GM12878 (cell line): ENCODE results near the gene NRG2. TPM values are rescaled to one million over a fixed set of nuclear protein-coding genes. Genes with fewer than 3 reads are reported as not detected.

Experiments used
- ATAC-seq: fragments of 200-7000 bp; cut with Tn5 transposase; 3 replicates; pipeline ENCODE4 v1.9.1; 2020; ENCODE audit warnings: mild to moderate bottlenecking, moderate library complexity
- BruUV-seq: library from RNA; stranded (reverse); fragments of 400-500 nt; replicated peaks from 2 replicates; lab custom pipeline; 2021; lab: Mats Ljungman, UMichigan
- CTCF ChIA-PET: fragments of 300-600 bp; sonication (Branson Sonifier 250); formaldehyde crosslinking; extraction: SDS; loops from one replicate; lab custom pipeline; 2021; ENCODE audit warnings: inconsistent platforms; lab: Yijun Ruan, JAX
- POLR2A ChIA-PET: fragments of 350-600 bp; formaldehyde crosslinking; extraction: SDS; loops from one replicate; lab custom pipeline; 2021; ENCODE audit warnings: inconsistent platforms; lab: Charles Lee
- RAD21 ChIA-PET: fragments of 300-600 bp; sonication (Branson Sonifier 250); formaldehyde crosslinking; loops from one replicate; lab custom pipeline; 2023; ENCODE audit warnings: antibody characterized with exemption; ENCODE audit not compliant: unreplicated experiment; lab: Charles Lee
- SMC1A ChIA-PET: fragments of 300-600 bp; sonication (Branson Sonifier 250); formaldehyde crosslinking; loops from one replicate; lab custom pipeline; 2023; ENCODE audit not compliant: unreplicated experiment, uncharacterized antibody; lab: Charles Lee
- DNase-seq: peaks from one replicate; pipeline ENCODE4 v3.0.0-alpha.2; 2011; ENCODE audit warnings: low read depth, low spot score
- FAIRE-seq: peaks from 3 replicates; lab custom pipeline; 2011; peaks lifted over from hg19 to GRCh38; lab: Jason Lieb, UNC
- H2AFZ ChIP-seq: 2 replicates; pipeline ENCODE4 v1.6.0; 2011; ENCODE audit warnings: low read depth, low read length, control low read depth; ENCODE audit not compliant: control insufficient read depth
- H3K27ac ChIP-seq: 2 replicates; pipeline ENCODE4 v1.5.1; 2011; ENCODE audit warnings: control low read depth; ENCODE audit not compliant: control insufficient read depth, insufficient read depth
- H3K27me3 ChIP-seq, 2 experiments: replicated peaks in 1 of 2; 2 replicates each; pipeline versions ENCODE4 v1.6.0 to v1.6.1; 2011; ENCODE audit warnings: low read length in 1 of 2; ENCODE audit not compliant: control insufficient read depth in 2 of 2, insufficient read depth in 2 of 2
- H3K36me3 ChIP-seq, 2 experiments: 2 replicates each; pipeline ENCODE4 v1.5.1; 2011; ENCODE audit warnings: low read length in 1 of 2; ENCODE audit not compliant: control insufficient read depth in 2 of 2, insufficient read depth in 2 of 2
- H3K4me1 ChIP-seq: 2 replicates; pipeline ENCODE4 v1.6.1; 2011; ENCODE audit warnings: mild to moderate bottlenecking, low read length, moderate library complexity, mixed read lengths; ENCODE audit not compliant: control insufficient read depth, insufficient read depth
- H3K4me2 ChIP-seq: 2 replicates; pipeline ENCODE4 v1.6.0; 2011; ENCODE audit warnings: control low read depth; ENCODE audit not compliant: control insufficient read depth, insufficient read depth
- H3K4me3 ChIP-seq: fragments of 200-600 bp; sonication (generic); 2 replicates; pipeline ENCODE4 v1.5.1; 2016
- H3K79me2 ChIP-seq: 2 replicates; pipeline ENCODE4 v1.6.0; 2011; ENCODE audit warnings: low read length; ENCODE audit not compliant: control insufficient read depth, insufficient read depth
- H3K9ac ChIP-seq: 2 replicates; pipeline ENCODE4 v1.8.0; 2011; ENCODE audit warnings: low read length, control low read depth, mixed read lengths; ENCODE audit not compliant: control insufficient read depth, insufficient read depth
- H3K9me3 ChIP-seq: replicated peaks from 3 replicates; pipeline ENCODE4 v1.5.1; 2011; ENCODE audit warnings: mild to moderate bottlenecking, low read length; ENCODE audit not compliant: control insufficient read depth, insufficient read depth
- H4K20me1 ChIP-seq: 2 replicates; pipeline ENCODE4 v1.6.0; 2011; ENCODE audit not compliant: control insufficient read depth, insufficient read depth
- CHD2 ChIP-seq: IDR thresholded peaks from 2 replicates; pipeline ENCODE4 v1.6.1; 2011; ENCODE audit warnings: low read depth, low read length, improper control_type of control experiment, borderline replicate concordance
- ETV6 ChIP-seq, 2 experiments: fragments of 450-650 bp in 1 of 2; IDR thresholded peaks in 1 of 2; conservative IDR thresholded peaks in 1 of 2; 2 replicates each; pipeline ENCODE4 v1.6.1; 2014; ENCODE audit warnings: antibody characterized with exemption in 1 of 2, borderline replicate concordance in 1 of 2, low read depth in 1 of 2, mild to moderate bottlenecking in 1 of 2, moderate library complexity in 1 of 2
- HDGF ChIP-seq: fragments of 450-650 bp; IDR thresholded peaks from 2 replicates; pipeline ENCODE4 v1.6.1; 2016; ENCODE audit warnings: antibody characterized with exemption
- JUND ChIP-seq: IDR thresholded peaks from 2 replicates; pipeline ENCODE4 v1.6.1; 2012; ENCODE audit warnings: low read depth, mild to moderate bottlenecking, low read length, improper control_type of control experiment, moderate library complexity
- KDM1A ChIP-seq: fragments of 200-600 bp; sonication (generic); IDR thresholded peaks from 2 replicates; pipeline ENCODE4 v1.6.1; 2016; ENCODE audit warnings: borderline replicate concordance
- KLF5 ChIP-seq: fragments of 450-650 bp; IDR thresholded peaks from 2 replicates; pipeline ENCODE4 v1.6.1; 2014; ENCODE audit warnings: mild to moderate bottlenecking; ENCODE audit not compliant: partially characterized antibody
- NFYB ChIP-seq: IDR thresholded peaks from 2 replicates; pipeline ENCODE4 v1.6.1; 2011; ENCODE audit warnings: low read depth, mild to moderate bottlenecking, low read length, improper control_type of control experiment, moderate library complexity; ENCODE audit not compliant: insufficient read depth
- NR2C2 ChIP-seq: IDR thresholded peaks from 2 replicates; pipeline ENCODE4 v1.6.1; 2011; ENCODE audit warnings: borderline replicate concordance, low read depth; ENCODE audit not compliant: control insufficient read depth, insufficient read length
- PKNOX1 ChIP-seq: fragments of 450-650 bp; IDR thresholded peaks from 2 replicates; pipeline ENCODE4 v1.6.1; 2016; ENCODE audit warnings: mild to moderate bottlenecking
- PML ChIP-seq: IDR thresholded peaks from 2 replicates; pipeline ENCODE4 v1.6.1; 2012; ENCODE audit warnings: low read length, inconsistent platforms
- RAD21 ChIP-seq: IDR thresholded peaks from 2 replicates; pipeline ENCODE4 v1.6.1; 2011; ENCODE audit warnings: mild to moderate bottlenecking, low read depth, low read length, moderate library complexity; ENCODE audit not compliant: insufficient read depth
- SIX5 ChIP-seq: IDR thresholded peaks from 2 replicates; pipeline ENCODE4 v1.6.1; 2011; ENCODE audit warnings: mild to moderate bottlenecking, low read depth, low read length, moderate library complexity; ENCODE audit not compliant: severe bottlenecking
- SREBF2 ChIP-seq: IDR thresholded peaks from 2 replicates; pipeline ENCODE4 v1.6.1; 2012; ENCODE audit warnings: mild to moderate bottlenecking, low read length
- in situ Hi-C: fragments of 300-500 bp; cut with MboI; formaldehyde crosslinking; loops from 9 replicates; pipeline ENCODE4 v1.14.3; 2018; ENCODE audit warnings: mixed read lengths
- intact Hi-C: fragments of 100-400 bp; cut with micrococcal nuclease; formaldehyde crosslinking; loops from one replicate; pipeline ENCODE4 v1.14.2; 2022; ENCODE audit not compliant: unreplicated experiment
- polyA plus RNA-seq, 11 experiments: library from polyadenylated mRNA; depleted of rRNA in 4 of 11; unstranded in 6 of 11; stranded (reverse) in 5 of 11; fragments of >200 nt; fragmentation: Nextera tagmentation in 4 of 11; fragmentation: Illumina TruSeq in 1 of 11; extraction: Ambion mirVana in 4 of 11; extraction: Trizol in 1 of 11; gene quantifications; 1 replicate in 1 of 11; 2 replicates in 10 of 11; pipeline versions ENCODE4 v1.2.1 to v1.2.3, GENCODE V29; 2011 to 2016; ENCODE audit warnings: inconsistent platforms in 2 of 11, missing spikeins in 2 of 11, low read depth in 1 of 11
- total RNA-seq, 4 experiments: library from RNA; depleted of rRNA in 3 of 4; stranded (reverse); fragments of >200 nt in 3 of 4; fragmentation: Illumina TruSeq in 1 of 4; extraction: Trizol in 1 of 4; gene quantifications; 2 replicates each; pipeline versions ENCODE4 v1.2.1 to v1.2.3, GENCODE V29; 2013 to 2021
- TF ChIP-seq, protein P1 (sequence below): fragments of 450-650 bp; IDR thresholded peaks from 2 replicates; pipeline ENCODE4 v1.6.1; 2017; ENCODE audit warnings: mild to moderate bottlenecking, moderate library complexity

NRG2 gene
- total and polyA plus RNA-seq, 10 of the 15 experiments (the other 5 are each of a cell fraction or from before 2014, with no cell fraction given): 0.10 to 21.7 (median 9.6) TPM

DNA sequence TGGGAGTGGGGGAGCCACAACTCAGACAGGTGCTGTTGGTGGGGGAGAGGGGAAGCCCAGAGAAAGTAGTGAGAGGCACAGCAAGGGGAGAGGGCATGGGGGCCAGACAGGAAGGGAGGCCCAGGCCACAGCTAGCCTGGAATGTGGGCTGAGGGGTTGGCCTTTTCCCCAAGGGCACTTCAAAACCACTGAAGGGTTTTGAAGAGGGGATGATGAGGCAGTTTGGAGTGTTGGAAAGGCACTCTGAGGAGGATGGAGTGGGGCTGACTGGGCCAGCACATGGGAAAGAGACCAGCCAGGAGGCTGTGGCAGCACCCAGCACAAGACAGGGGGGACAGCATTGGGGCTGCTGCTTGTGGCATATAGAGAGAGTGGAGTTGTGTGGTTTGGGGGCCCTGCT, 243.7 kb downstream of the NRG2 start:
- Histone ChIP-seq H3K79me2 (no peaks in the 10 kb centered on the region), H3K9ac (no peak overlapping the region), H3K36me3 (no peaks in the 10 kb centered on the region), H2AFZ (no peak overlapping the region), H3K27me3 (peaks cover 13 to 18% of the 10 kb centered on the region in 2 experiments), H3K4me2 (no peak overlapping the region), H4K20me1 (no peaks in the 10 kb centered on the region; the same call in 1 of the 2 replicates), H3K9me3 (no peaks in the 10 kb centered on the region), H3K4me3 (no peak overlapping the region), H3K27ac (no peak overlapping the region), H3K4me1 (no peaks in the 10 kb centered on the region)
- CTCF ChIA-PET: interaction anchor here (1.1 to 4.2 kb wide), 3 partner anchors 12 to 169 kb away, joined by 3 to 21 read pairs (median 13); no protein-coding TSS in a partner anchor
- DNase-seq (no peak), ATAC-seq (no peak), FAIRE-seq (no peak)
- BruUV-seq: no TSS peak
- POLR2A ChIA-PET: no interaction called here
- RAD21 ChIA-PET: interaction anchor here (0.5 to 0.8 kb wide), 2 partner anchors 12 to 48 kb away, joined by 3 read pairs; no protein-coding TSS in a partner anchor
- TF ChIP-seq PML (no peak), SREBF2 (no peak), SIX5 (no peak), CHD2 (no peak), RAD21 (no peak), ETV6 (conservative IDR thresholded peaks at IDR 0.05 in 1 of 2, IDR thresholded peaks at IDR 0.05 in 1 of 2; ENCODE audit: borderline replicate concordance in 1 of 2, low read depth in 1 of 2) (no peak), NR2C2 (no peak), PKNOX1 (no peak), KDM1A (no peak), JUND (no peak), HDGF (no peak), NFYB (no peak), KLF5 (no peak)
- TF ChIP-seq, protein P1, sequence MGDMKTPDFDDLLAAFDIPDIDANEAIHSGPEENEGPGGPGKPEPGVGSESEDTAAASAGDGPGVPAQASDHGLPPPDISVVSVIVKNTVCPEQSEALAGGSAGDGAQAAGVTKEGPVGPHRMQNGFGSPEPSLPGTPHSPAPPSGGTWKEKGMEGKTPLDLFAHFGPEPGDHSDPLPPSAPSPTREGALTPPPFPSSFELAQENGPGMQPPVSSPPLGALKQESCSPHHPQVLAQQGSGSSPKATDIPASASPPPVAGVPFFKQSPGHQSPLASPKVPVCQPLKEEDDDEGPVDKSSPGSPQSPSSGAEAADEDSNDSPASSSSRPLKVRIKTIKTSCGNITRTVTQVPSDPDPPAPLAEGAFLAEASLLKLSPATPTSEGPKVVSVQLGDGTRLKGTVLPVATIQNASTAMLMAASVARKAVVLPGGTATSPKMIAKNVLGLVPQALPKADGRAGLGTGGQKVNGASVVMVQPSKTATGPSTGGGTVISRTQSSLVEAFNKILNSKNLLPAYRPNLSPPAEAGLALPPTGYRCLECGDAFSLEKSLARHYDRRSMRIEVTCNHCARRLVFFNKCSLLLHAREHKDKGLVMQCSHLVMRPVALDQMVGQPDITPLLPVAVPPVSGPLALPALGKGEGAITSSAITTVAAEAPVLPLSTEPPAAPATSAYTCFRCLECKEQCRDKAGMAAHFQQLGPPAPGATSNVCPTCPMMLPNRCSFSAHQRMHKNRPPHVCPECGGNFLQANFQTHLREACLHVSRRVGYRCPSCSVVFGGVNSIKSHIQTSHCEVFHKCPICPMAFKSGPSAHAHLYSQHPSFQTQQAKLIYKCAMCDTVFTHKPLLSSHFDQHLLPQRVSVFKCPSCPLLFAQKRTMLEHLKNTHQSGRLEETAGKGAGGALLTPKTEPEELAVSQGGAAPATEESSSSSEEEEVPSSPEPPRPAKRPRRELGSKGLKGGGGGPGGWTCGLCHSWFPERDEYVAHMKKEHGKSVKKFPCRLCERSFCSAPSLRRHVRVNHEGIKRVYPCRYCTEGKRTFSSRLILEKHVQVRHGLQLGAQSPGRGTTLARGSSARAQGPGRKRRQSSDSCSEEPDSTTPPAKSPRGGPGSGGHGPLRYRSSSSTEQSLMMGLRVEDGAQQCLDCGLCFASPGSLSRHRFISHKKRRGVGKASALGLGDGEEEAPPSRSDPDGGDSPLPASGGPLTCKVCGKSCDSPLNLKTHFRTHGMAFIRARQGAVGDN: no peak
- intact Hi-C loops (no loop called here), in situ Hi-C loops (no loop called here)
- SMC1A ChIA-PET: interaction anchor here (0.7 kb wide), 1 partner anchor 45 kb away, joined by 3 read pairs; no protein-coding TSS in a partner anchor
